ENCODE results near the gene MYADML2. TPM values are rescaled to one million over a fixed set of nuclear protein-coding genes. Genes with fewer than 3 reads are reported as not detected.

The MYADML2 gene
- total and polyA plus RNA-seq, 10 of the 15 experiments (the other 5 are each of a cell fraction or from before 2014, with no cell fraction given), result not detected

- Histone ChIP-seq H3K4me1 (ENCODE audit: control insufficient read depth, insufficient read depth, low read length) (no peaks in the 10 kb centered on the region), H3K36me3 (ENCODE audit: control insufficient read depth in 2 of 2, insufficient read depth in 2 of 2, low read length in 1 of 2) (no peaks in the 10 kb centered on the region), H3K9me3 (replicated peaks; ENCODE audit: control insufficient read depth, insufficient read depth, low read length) (no peaks in the 10 kb centered on the region), H2AFZ (ENCODE audit: control insufficient read depth, low read depth, low read length) (no peak overlapping the region), H3K4me3 (no peak overlapping the region), H3K27me3 (replicated peaks in 1 of 2; ENCODE audit: control insufficient read depth in 2 of 2, insufficient read depth in 2 of 2, low read length in 1 of 2) (peaks cover 3 to 10% of the 10 kb centered on the region in 2 experiments), H4K20me1 (ENCODE audit: control insufficient read depth, insufficient read depth) (no peaks in the 10 kb centered on the region), H3K79me2 (ENCODE audit: control insufficient read depth, insufficient read depth, low read length) (no peaks in the 10 kb centered on the region), H3K9ac (ENCODE audit: control insufficient read depth, insufficient read depth, low read length) (no peak overlapping the region), H3K27ac (ENCODE audit: control insufficient read depth, insufficient read depth) (no peak overlapping the region), H3K4me2 (ENCODE audit: control insufficient read depth, insufficient read depth) (no peak overlapping the region)
- ATAC-seq, result no peak
- RAD21 ChIA-PET (ENCODE audit: unreplicated experiment), result interaction anchor here (0.9 to 1.7 kb wide), 2 partner anchors 65 to 86 kb away, joined by 3 to 4 read pairs; no protein-coding TSS in a partner anchor
- 69% methylated on average over 26 of the region's 26 CpGs for WGBS (ENCODE audit: insufficient coverage, insufficient replicate concordance, low lambda C conversion rate, missing lambda C conversion rate)
- in situ Hi-C loops (cut with MboI) (no loop called here), intact Hi-C loops (cut with micrococcal nuclease; ENCODE audit: unreplicated experiment) (no loop called here)
- DNase-seq (ENCODE audit: low read depth, low spot score), result no peak
- CTCF ChIA-PET, result interaction anchor here (1.0 to 1.4 kb wide), 4 partner anchors 10 to 83 kb away, joined by 3 to 4 read pairs (median 4); no protein-coding TSS in a partner anchor
- TF ChIP-seq SUZ12 (IDR thresholded peaks at IDR 0.05; ENCODE audit: unreplicated experiment), result no peak
- no peak for TF ChIP-seq IRF5 (IDR thresholded peaks at IDR 0.05; ENCODE audit: borderline replicate concordance)
- TF ChIP-seq SREBF2 (IDR thresholded peaks at IDR 0.05; ENCODE audit: low read length), result no peak
- no peak for TF ChIP-seq NR2C1 (IDR thresholded peaks at IDR 0.05)
- FAIRE-seq, result no peak
- no TSS peak for BruUV-seq (replicated peaks)
- POLR2A ChIA-PET, result interaction anchor here (0.6 to 1.0 kb wide), 3 partner anchors 12 to 231 kb away, joined by 4 to 5 read pairs (median 4); partner anchors contain the start of genes CENPX and LRRC45
- SMC1A ChIA-PET (ENCODE audit: uncharacterized antibody, unreplicated experiment), result interaction anchor here (1.1 kb wide), 1 partner anchor 66 kb away, joined by 3 read pairs; no protein-coding TSS in a partner anchor
Observed at GRCh38 chr17:81955058-81955681, 8.1 kb upstream of the MYADML2 start.

Data from GM12878 (cell line).